Measurements from ENCODE around the gene SNX13. TPM values are rescaled to one million over a fixed set of nuclear protein-coding genes. Genes with fewer than 3 reads are reported as not detected.

Gene SNX13
- total RNA-seq, 1 experiment from 2014 or later, result 41.8 TPM

DNA sequence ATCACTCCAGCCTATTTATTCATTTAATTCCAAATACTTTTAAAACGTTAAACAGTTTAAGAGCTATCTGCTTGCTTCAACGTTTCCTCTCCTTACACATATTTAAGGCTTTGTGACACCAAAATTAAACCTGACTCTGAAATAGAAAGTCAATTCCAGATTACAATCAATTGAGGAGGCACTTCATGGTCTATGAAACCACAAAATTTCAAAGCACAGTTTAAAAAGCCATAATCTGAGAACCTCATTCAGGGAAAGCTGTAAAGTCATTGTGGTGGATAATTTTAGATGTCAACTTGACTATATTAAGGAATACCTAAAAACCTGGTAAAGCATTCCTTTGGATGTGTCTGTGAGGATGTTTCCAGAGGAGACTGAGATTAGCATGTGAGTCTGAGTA lies 6.2 kb downstream of the SNX13 start:
- no TSS peak for BruUV-seq (replicated peaks)
- no peak for DNase-seq
- intact Hi-C loops (cut with micrococcal nuclease; ENCODE audit: unreplicated experiment), result no loop called here
- no peak overlapping the region for H3K27ac Mint-ChIP-seq (ENCODE audit: unreplicated experiment)
- CTCF ChIA-PET, result no interaction called here
- no peaks in the 10 kb centered on the region for H3K9me3 Mint-ChIP-seq (ENCODE audit: unreplicated experiment)
- Histone ChIP-seq H3K4me1 (0 out of 2 replicates have a peak, but pooled peaks cover 3% of the 10 kb centered on the region), H3K9me3 (no peaks in the 10 kb centered on the region), H3K27me3 (replicated peaks; ENCODE audit: control insufficient read depth, insufficient read depth, low read length) (no peaks in the 10 kb centered on the region), H3K36me3 (ENCODE audit: control insufficient read depth, insufficient read depth, low read length) (no peaks in the 10 kb centered on the region), H3K4me3 (ENCODE audit: low read depth, low read length) (no peak overlapping the region)
- TF ChIP-seq, protein P1, sequence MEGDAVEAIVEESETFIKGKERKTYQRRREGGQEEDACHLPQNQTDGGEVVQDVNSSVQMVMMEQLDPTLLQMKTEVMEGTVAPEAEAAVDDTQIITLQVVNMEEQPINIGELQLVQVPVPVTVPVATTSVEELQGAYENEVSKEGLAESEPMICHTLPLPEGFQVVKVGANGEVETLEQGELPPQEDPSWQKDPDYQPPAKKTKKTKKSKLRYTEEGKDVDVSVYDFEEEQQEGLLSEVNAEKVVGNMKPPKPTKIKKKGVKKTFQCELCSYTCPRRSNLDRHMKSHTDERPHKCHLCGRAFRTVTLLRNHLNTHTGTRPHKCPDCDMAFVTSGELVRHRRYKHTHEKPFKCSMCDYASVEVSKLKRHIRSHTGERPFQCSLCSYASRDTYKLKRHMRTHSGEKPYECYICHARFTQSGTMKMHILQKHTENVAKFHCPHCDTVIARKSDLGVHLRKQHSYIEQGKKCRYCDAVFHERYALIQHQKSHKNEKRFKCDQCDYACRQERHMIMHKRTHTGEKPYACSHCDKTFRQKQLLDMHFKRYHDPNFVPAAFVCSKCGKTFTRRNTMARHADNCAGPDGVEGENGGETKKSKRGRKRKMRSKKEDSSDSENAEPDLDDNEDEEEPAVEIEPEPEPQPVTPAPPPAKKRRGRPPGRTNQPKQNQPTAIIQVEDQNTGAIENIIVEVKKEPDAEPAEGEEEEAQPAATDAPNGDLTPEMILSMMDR (IDR thresholded peaks at IDR 0.05; ENCODE audit: insufficient read depth in 1 of 2, low read depth in 1 of 2, low read length in 1 of 2, severe bottlenecking in 1 of 2, unreplicated experiment in 1 of 2), result no peak
- H3K27me3 Mint-ChIP-seq (ENCODE audit: insufficient read depth, unreplicated experiment), result no peaks in the 10 kb centered on the region
- no peaks in the 10 kb centered on the region for H3K36me3 Mint-ChIP-seq (ENCODE audit: insufficient read depth, unreplicated experiment)
- H3K4me3 Mint-ChIP-seq (ENCODE audit: unreplicated experiment), result no peak overlapping the region
- POLR2A ChIA-PET, result no interaction called here
- peaks cover 14% of the 10 kb centered on the region for H3K4me1 Mint-ChIP-seq (ENCODE audit: low read depth, unreplicated experiment)

DNA sequence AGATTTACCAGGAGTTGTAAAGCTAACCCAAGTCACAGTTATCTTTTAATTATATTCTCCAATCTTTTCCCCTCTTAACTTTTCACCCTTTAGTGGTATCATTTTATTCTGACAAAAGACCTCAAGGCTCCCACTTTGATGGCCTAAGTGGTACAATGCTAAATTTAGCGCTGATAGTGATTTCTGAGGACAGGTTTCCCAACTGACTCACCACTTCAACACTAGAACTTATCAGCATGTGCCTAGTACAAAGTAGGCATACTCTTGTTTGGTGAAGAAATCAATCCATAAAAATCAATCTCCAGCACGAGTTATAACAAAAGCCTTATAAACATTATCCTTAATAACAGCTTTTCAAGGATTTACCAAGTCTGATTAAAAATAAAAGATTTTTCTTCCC lies 7.5 kb downstream of the SNX13 start:
- peaks cover 10% of the 10 kb centered on the region for H3K4me1 Mint-ChIP-seq (ENCODE audit: low read depth, unreplicated experiment)
- H3K36me3 ChIP-seq (ENCODE audit: control insufficient read depth, insufficient read depth, low read length), result no peaks in the 10 kb centered on the region
- no peaks in the 10 kb centered on the region for H3K9me3 ChIP-seq
- no peak overlapping the region for H3K27ac Mint-ChIP-seq (ENCODE audit: unreplicated experiment)
- CTCF ChIA-PET, result no interaction called here
- TF ChIP-seq, protein P1 (IDR thresholded peaks at IDR 0.05; ENCODE audit: insufficient read depth in 1 of 2, low read depth in 1 of 2, low read length in 1 of 2, severe bottlenecking in 1 of 2, unreplicated experiment in 1 of 2), result no peak
- no peak overlapping the region for H3K4me3 Mint-ChIP-seq (ENCODE audit: unreplicated experiment)
- no TSS peak for BruUV-seq (replicated peaks)
- no peak overlapping the region for H3K4me3 ChIP-seq (ENCODE audit: low read depth, low read length)
- H3K36me3 Mint-ChIP-seq (ENCODE audit: insufficient read depth, unreplicated experiment), result no peaks in the 10 kb centered on the region
- POLR2A ChIA-PET, result no interaction called here
- no peaks in the 10 kb centered on the region for H3K27me3 ChIP-seq (replicated peaks; ENCODE audit: control insufficient read depth, insufficient read depth, low read length)
- H3K9me3 Mint-ChIP-seq (ENCODE audit: unreplicated experiment), result no peaks in the 10 kb centered on the region
- no peaks in the 10 kb centered on the region for H3K27me3 Mint-ChIP-seq (ENCODE audit: insufficient read depth, unreplicated experiment)
- no peak for DNase-seq
- intact Hi-C loops (cut with micrococcal nuclease; ENCODE audit: unreplicated experiment), result no loop called here
- no peaks in the 10 kb centered on the region for H3K4me1 ChIP-seq

DNA sequence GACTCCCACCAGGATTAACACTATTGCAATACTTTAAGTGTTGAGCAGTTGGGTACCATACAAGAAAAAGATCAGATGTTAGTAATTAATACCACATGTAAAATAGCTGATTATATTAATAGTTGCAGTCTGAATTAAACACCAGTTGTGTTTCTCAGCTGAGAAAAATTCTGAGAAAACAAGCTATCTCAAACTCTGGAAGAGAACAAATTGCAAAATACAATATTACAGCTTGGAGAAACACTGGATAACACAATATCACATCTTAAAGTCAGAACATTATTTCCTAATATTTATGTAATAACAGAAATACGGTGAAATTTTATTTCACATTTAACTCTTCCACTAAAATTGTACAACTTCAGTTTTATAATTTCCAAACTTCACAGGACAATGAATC lies 9.2 kb downstream of the SNX13 start:
- Mint-ChIP-seq H3K4me3 (ENCODE audit: unreplicated experiment) (no peak overlapping the region), H3K27me3 (ENCODE audit: insufficient read depth, unreplicated experiment) (no peaks in the 10 kb centered on the region), H3K27ac (ENCODE audit: unreplicated experiment) (no peak overlapping the region), H3K4me1 (ENCODE audit: low read depth, unreplicated experiment) (no peaks in the 10 kb centered on the region), H3K36me3 (ENCODE audit: insufficient read depth, unreplicated experiment) (no peaks in the 10 kb centered on the region), H3K9me3 (ENCODE audit: unreplicated experiment) (no peaks in the 10 kb centered on the region)
- no peaks in the 10 kb centered on the region for H3K36me3 ChIP-seq (ENCODE audit: control insufficient read depth, insufficient read depth, low read length)
- H3K27me3 ChIP-seq (replicated peaks; ENCODE audit: control insufficient read depth, insufficient read depth, low read length), result no peaks in the 10 kb centered on the region
- intact Hi-C loops (cut with micrococcal nuclease; ENCODE audit: unreplicated experiment), result no loop called here
- CTCF ChIA-PET, result no interaction called here
- no peaks in the 10 kb centered on the region for H3K9me3 ChIP-seq
- no peaks in the 10 kb centered on the region for H3K4me1 ChIP-seq
- no peak for DNase-seq
- TF ChIP-seq, protein P1 (IDR thresholded peaks at IDR 0.05; ENCODE audit: insufficient read depth in 1 of 2, low read depth in 1 of 2, low read length in 1 of 2, severe bottlenecking in 1 of 2, unreplicated experiment in 1 of 2), result no peak
- no TSS peak for BruUV-seq (replicated peaks)
- H3K4me3 ChIP-seq (ENCODE audit: low read depth, low read length), result no peak overlapping the region
- POLR2A ChIA-PET, result no interaction called here

Measured in Caco-2 (cell line).